Testis (tissue), 3 donors: ENCODE data around the gene NLRX1. TPM values are rescaled to one million over a fixed set of nuclear protein-coding genes. Genes with fewer than 3 reads are reported as not detected.

ENCODE experiments used
- DNase-seq: peaks from one replicate; pipeline ENCODE4 v3.0.0-alpha.2; 2019
- H3K27ac ChIP-seq, 2 donors: fragments of 200-600 bp; sonication (generic); one replicate each; pipeline ENCODE4 v1.5.1; 2019
- H3K27me3 ChIP-seq: fragments of 200-600 bp; sonication (generic); one replicate; pipeline ENCODE4 v1.5.1; 2019
- H3K36me3 ChIP-seq: fragments of 200-600 bp; sonication (generic); one replicate; pipeline ENCODE4 v1.5.1; 2017; ENCODE audit warnings: low read depth; ENCODE audit errors: missing control alignments
- H3K4me1 ChIP-seq: fragments of 200-600 bp; sonication (generic); one replicate; pipeline ENCODE4 v1.5.1; 2019
- H3K4me3 ChIP-seq, 2 donors: fragments of 200-600 bp; sonication (generic); one replicate each; pipeline ENCODE4 v1.5.1; 2017 to 2019
- H3K9me3 ChIP-seq: fragments of 200-600 bp; sonication (generic); one replicate; pipeline ENCODE4 v1.5.1; 2017
- CTCF ChIP-seq, 3 experiments: fragments of 450-650 bp in 2 of 3; fragments of 200-600 bp in 1 of 3; sonication (generic) in 1 of 3; IDR thresholded peaks; one replicate each; pipeline ENCODE4 v1.5.1; 2016 to 2019; ENCODE audit warnings: antibody characterized with exemption in 3 of 3, mild to moderate bottlenecking in 2 of 3, moderate library complexity in 1 of 3
- POLR2A ChIP-seq: fragments of 450-650 bp; IDR thresholded peaks from one replicate; pipeline ENCODE4 v1.6.1; 2017; ENCODE audit warnings: antibody characterized with exemption, mild to moderate bottlenecking, moderate library complexity
- WGBS, 2 donors: methylation state at CpG; one replicate each; pipeline ENCODE4 v1.1.5; 2018; 5-methylcytosine and 5-hydroxymethylcytosine counted together
- intact Hi-C: fragments of 100-400 bp; cut with DNase I; formaldehyde crosslinking; loops from one replicate; pipeline ENCODE4 v1.15.1; 2023; ENCODE audit warnings: low total_unique reads
- polyA plus RNA-seq: library from polyadenylated mRNA; stranded (reverse); fragments of 350-450 nt; fragmentation: Illumina TruSeq; extraction: RNeasy Lipid Tissue Mini Kit (QIAGEN cat#74804); gene quantifications from one replicate; pipeline ENCODE4 v1.2.3, GENCODE V29; 2014; ENCODE audit warnings: low read depth, low replicate concordance; ENCODE audit not compliant: insufficient read depth
- total RNA-seq, 2 donors: library from RNA; depleted of rRNA; stranded (reverse); fragments of >200 nt; gene quantifications; one replicate each; pipeline ENCODE4 v1.2.3, GENCODE V29; 2016

Gene NLRX1
- total and polyA plus RNA-seq, 3 donors from 2014 or later, result 9.4 to 21.4 (median 16.2) TPM

GRCh38 chr11:119153049-119153818, 15.3 kb upstream of the NLRX1 start:
- no peaks in the 10 kb centered on the region for H3K27me3 ChIP-seq
- no peaks in the 10 kb centered on the region for H3K9me3 ChIP-seq
- H3K4me1 ChIP-seq, result peaks cover 9% of the 10 kb centered on the region
- 85 to 87% methylated on average over 9 of the region's 9 CpGs for WGBS, 2 donors
- intact Hi-C loops, result no loop called here
- H3K4me3 ChIP-seq, result no peak overlapping the region
- no peak for DNase-seq
- no peak overlapping the region for H3K27ac ChIP-seq
- TF ChIP-seq POLR2A, result no peak
- no peak for TF ChIP-seq CTCF (IDR thresholded peaks at IDR 0.05)
- no peaks in the 10 kb centered on the region for H3K36me3 ChIP-seq

- intact Hi-C loops, result no loop called here
- TF ChIP-seq CTCF (IDR thresholded peaks at IDR 0.05) (no peak), POLR2A (no peak)
- Histone ChIP-seq H3K4me3 (no peak overlapping the region), H3K27ac (no peak overlapping the region), H3K27me3 (no peaks in the 10 kb centered on the region), H3K9me3 (no peaks in the 10 kb centered on the region), H3K36me3 (no peaks in the 10 kb centered on the region), H3K4me1 (peaks cover 4% of the 10 kb centered on the region)
- no peak for DNase-seq
- WGBS, 2 donors, result 88 to 94% methylated on average over 6 of the region's 6 CpGs
Measured at GRCh38 chr11:119154178-119154577, 14.3 kb upstream of the NLRX1 start.

- no peaks in the 10 kb centered on the region for H3K27me3 ChIP-seq
- intact Hi-C loops, result no loop called here
- H3K4me3 ChIP-seq, result no peak overlapping the region
- no peaks in the 10 kb centered on the region for H3K9me3 ChIP-seq
- WGBS, 2 donors, result 72 to 80% methylated on average over 8 of the region's 8 CpGs
- H3K27ac ChIP-seq, result no peak overlapping the region
- no peak for TF ChIP-seq CTCF (IDR thresholded peaks at IDR 0.05)
- no peak for TF ChIP-seq POLR2A
- H3K4me1 ChIP-seq, result no peaks in the 10 kb centered on the region
- DNase-seq, result no peak
- H3K36me3 ChIP-seq, result no peaks in the 10 kb centered on the region
Measured at GRCh38 chr11:119155733-119156492, 12.6 kb upstream of the NLRX1 start.

- TF ChIP-seq POLR2A (no peak), CTCF (IDR thresholded peaks at IDR 0.05) (no peak)
- DNase-seq, result no peak
- no peaks in the 10 kb centered on the region for H3K27me3 ChIP-seq
- intact Hi-C loops, result no loop called here
- no peaks in the 10 kb centered on the region for H3K9me3 ChIP-seq
- 86 to 96% methylated on average over 10 of the region's 10 CpGs for WGBS, 2 donors
- H3K36me3 ChIP-seq, result no peaks in the 10 kb centered on the region
- H3K4me3 ChIP-seq, result no peak overlapping the region
- no peak overlapping the region for H3K27ac ChIP-seq
- no peaks in the 10 kb centered on the region for H3K4me1 ChIP-seq
Measured at GRCh38 chr11:119156496-119156895, 12.0 kb upstream of the NLRX1 start.
